Measurements from ENCODE around the gene ARHGEF3. TPM values are rescaled to one million over a fixed set of nuclear protein-coding genes. Genes with fewer than 3 reads are reported as not detected.

Gene ARHGEF3
- total RNA-seq, 1 donor from 2014 or later: 17.4 TPM

- no peak overlapping the region for H3K27ac ChIP-seq
- H3K36me3 ChIP-seq: no peaks in the 10 kb centered on the region
- H3K4me3 ChIP-seq: no peak overlapping the region
- intact Hi-C loops (cut with DNase I): no loop called here
- H3K4me1 ChIP-seq: peaks cover 25% of the 10 kb centered on the region
- TF ChIP-seq POLR2AphosphoS5 (IDR thresholded peaks at IDR 0.05; ENCODE audit: insufficient read depth in 1 of 2, low read depth in 1 of 2) (no peak), POLR2A (IDR thresholded peaks at IDR 0.05) (no peak), CTCF (IDR thresholded peaks at IDR 0.05) (no peak)
- H3K9me3 ChIP-seq: no peaks in the 10 kb centered on the region
- H3K27me3 ChIP-seq: no peaks in the 10 kb centered on the region
- no peak for DNase-seq (ENCODE audit: extremely low spot score in 2 of 2)
These were observed 25.3 kb upstream of the ARHGEF3 start for GRCh38 chr3:56826831-56827722.

GRCh38 chr3:56825567-56826438 lies 24.1 kb upstream of the ARHGEF3 start:
- no peak for DNase-seq (ENCODE audit: extremely low spot score in 2 of 2)
- Histone ChIP-seq H3K36me3 (no peaks in the 10 kb centered on the region), H3K4me1 (peaks cover 25% of the 10 kb centered on the region), H3K4me3 (no peak overlapping the region), H3K9me3 (no peaks in the 10 kb centered on the region), H3K27ac (no peak overlapping the region), H3K27me3 (no peaks in the 10 kb centered on the region)
- intact Hi-C loops (cut with DNase I): no loop called here
- no peak for TF ChIP-seq POLR2A (IDR thresholded peaks at IDR 0.05)
- TF ChIP-seq CTCF (IDR thresholded peaks at IDR 0.05): no peak
- TF ChIP-seq POLR2AphosphoS5 (IDR thresholded peaks at IDR 0.05; ENCODE audit: insufficient read depth in 1 of 2, low read depth in 1 of 2): no peak

GRCh38 chr3:56823984-56824703 lies 22.4 kb upstream of the ARHGEF3 start:
- Histone ChIP-seq H3K27ac (no peak overlapping the region), H3K4me3 (no peak overlapping the region), H3K9me3 (no peaks in the 10 kb centered on the region), H3K27me3 (no peaks in the 10 kb centered on the region), H3K4me1 (peaks cover 25% of the 10 kb centered on the region), H3K36me3 (no peaks in the 10 kb centered on the region)
- intact Hi-C loops (cut with DNase I): no loop called here
- no peak for TF ChIP-seq POLR2AphosphoS5 (IDR thresholded peaks at IDR 0.05; ENCODE audit: insufficient read depth in 1 of 2, low read depth in 1 of 2)
- no peak for TF ChIP-seq CTCF (IDR thresholded peaks at IDR 0.05)
- TF ChIP-seq POLR2A (IDR thresholded peaks at IDR 0.05): no peak
- no peak for DNase-seq (ENCODE audit: extremely low spot score in 2 of 2)

GRCh38 chr3:56823421-56823926 lies 21.7 kb upstream of the ARHGEF3 start:
- TF ChIP-seq POLR2AphosphoS5 (IDR thresholded peaks at IDR 0.05; ENCODE audit: insufficient read depth in 1 of 2, low read depth in 1 of 2): no peak
- no peak for TF ChIP-seq CTCF (IDR thresholded peaks at IDR 0.05)
- no peak for TF ChIP-seq POLR2A (IDR thresholded peaks at IDR 0.05)
- H3K27ac ChIP-seq: no peak overlapping the region
- peak in 1 of 2 donors; percentile 20 for DNase-seq (ENCODE audit: extremely low spot score in 2 of 2)
- no peaks in the 10 kb centered on the region for H3K9me3 ChIP-seq
- no peaks in the 10 kb centered on the region for H3K36me3 ChIP-seq
- H3K27me3 ChIP-seq: no peaks in the 10 kb centered on the region
- intact Hi-C loops (cut with DNase I): no loop called here
- H3K4me1 ChIP-seq: peaks cover 25% of the 10 kb centered on the region
- no peak overlapping the region for H3K4me3 ChIP-seq
